Measurements from ENCODE around the gene COL23A1. TPM values are rescaled to one million over a fixed set of nuclear protein-coding genes. Genes with fewer than 3 reads are reported as not detected.
"Not testable (repeated sequence)": the region's sequence is repeated elsewhere in the genome, so short reads cannot be mapped to it uniquely, and the experiment has no call there.

The COL23A1 gene
- total RNA-seq, 1 donor from 2014 or later: 20.4 TPM

- ATAC-seq (no peak), DNase-seq (no peak)
- intact Hi-C loops (cut with micrococcal nuclease): no loop called here
Measured at GRCh38 chr5:178210073-178210535, 380.1 kb downstream of the COL23A1 start.

GRCh38 chr5:178209334-178210072, 380.7 kb downstream of the COL23A1 start:
- intact Hi-C loops (cut with micrococcal nuclease): no loop called here
- ATAC-seq (no peak), DNase-seq (no peak)

- intact Hi-C loops (cut with micrococcal nuclease): no loop called here
- no peak for ATAC-seq
- no peak for DNase-seq
Measured at GRCh38 chr5:178208540-178209227, 381.5 kb downstream of the COL23A1 start.

GRCh38 chr5:178207917-178208280, 382.3 kb downstream of the COL23A1 start:
- DNase-seq (no peak), ATAC-seq (no peak)
- intact Hi-C loops (cut with micrococcal nuclease): no loop called here

- peak; percentile 17 for ATAC-seq
- intact Hi-C loops (cut with micrococcal nuclease): no loop called here
- DNase-seq: no peak
Measured at GRCh38 chr5:178207183-178207916, 382.8 kb downstream of the COL23A1 start.

GRCh38 chr5:178206166-178207101, 383.8 kb downstream of the COL23A1 start:
- no peak for DNase-seq
- intact Hi-C loops (cut with micrococcal nuclease): no loop called here
- no peak for ATAC-seq

- intact Hi-C loops (cut with micrococcal nuclease): no loop called here
- no peak for ATAC-seq
- DNase-seq: no peak
Measured at GRCh38 chr5:178205749-178206047, 384.5 kb downstream of the COL23A1 start.

- DNase-seq: peak; percentile 88
- ATAC-seq: peak; percentile 63
- intact Hi-C loops (cut with micrococcal nuclease): no loop called here
Measured at GRCh38 chr5:178204935-178205748, 385.1 kb downstream of the COL23A1 start.

- intact Hi-C loops (cut with micrococcal nuclease): no loop called here
- ATAC-seq (peak; percentile 93), DNase-seq (peak; percentile 95)
Measured at GRCh38 chr5:178204182-178204934, 385.8 kb downstream of the COL23A1 start, which contains the start of gene HNRNPAB. Gene HNRNPAB (plus strand): TSS chr5:178204533. CDS start chr5:178204838, 305 bp downstream.

- intact Hi-C loops (cut with micrococcal nuclease): no loop called here
- ATAC-seq (peak; percentile 2), DNase-seq (no peak)
Measured at GRCh38 chr5:178203670-178204181, 386.5 kb downstream of the COL23A1 start.

GRCh38 chr5:178202541-178202940, 387.7 kb downstream of the COL23A1 start:
- ATAC-seq: no peak
- intact Hi-C loops (cut with micrococcal nuclease): no loop called here
- DNase-seq: no peak

- no peak for ATAC-seq
- no peak for DNase-seq
- intact Hi-C loops (cut with micrococcal nuclease): no loop called here
Measured at GRCh38 chr5:178201927-178202235, 388.3 kb downstream of the COL23A1 start.

GRCh38 chr5:178201221-178201926, 388.8 kb downstream of the COL23A1 start:
- DNase-seq (no peak), ATAC-seq (no peak)
- intact Hi-C loops (cut with micrococcal nuclease): no loop called here

- intact Hi-C loops (cut with micrococcal nuclease): no loop called here
- no peak for ATAC-seq
- no peak for DNase-seq
Measured at GRCh38 chr5:178199581-178200434, 390.4 kb downstream of the COL23A1 start.

GRCh38 chr5:178198706-178199105, 391.5 kb downstream of the COL23A1 start:
- intact Hi-C loops (cut with micrococcal nuclease): no loop called here
- no peak for DNase-seq
- no peak for ATAC-seq

GRCh38 chr5:178198151-178198550, 392.0 kb downstream of the COL23A1 start:
- ATAC-seq; DNase-seq; intact Hi-C loops (cut with micrococcal nuclease): not testable (repeated sequence)

Measured in left ventricle myocardium superior (tissue), 1 donor.